NCI-H146 (cell line): Measurements from ENCODE around the gene NT5C2.
A peak's percentile ranks its signal among the peaks of the same experiment; 100 is the strongest.

Experiments
- DNase-seq: peaks from one replicate; lab custom pipeline; 2025; lab: John Stamatoyannopoulos, UW

Gene NT5C2

DNA sequence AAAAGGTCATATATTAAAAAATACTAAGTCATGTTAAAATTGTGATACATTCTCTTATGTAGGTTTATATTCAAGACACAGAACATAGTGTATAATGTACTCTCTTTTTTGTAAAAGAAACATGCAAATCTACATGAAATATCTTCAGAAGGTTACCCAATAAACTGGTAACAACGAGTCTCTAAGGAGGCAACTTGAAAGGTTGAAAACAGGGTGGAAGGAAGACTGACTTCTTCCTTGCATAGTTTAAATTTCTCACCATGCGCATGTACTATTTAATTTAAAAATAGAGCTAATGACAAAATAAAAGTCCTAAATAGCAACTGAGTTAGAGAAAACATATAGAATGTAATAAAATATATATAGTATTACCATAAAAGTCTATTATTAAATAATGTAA lies 132.5 kb downstream of the NT5C2 start:
- DNase-seq, result no peak

- no peak for DNase-seq
Measured at GRCh38 chr10:103058034-103058433, 135.0 kb downstream of the NT5C2 start.

GRCh38 chr10:103055105-103055504 lies 138.0 kb downstream of the NT5C2 start:
- no peak for DNase-seq

DNA sequence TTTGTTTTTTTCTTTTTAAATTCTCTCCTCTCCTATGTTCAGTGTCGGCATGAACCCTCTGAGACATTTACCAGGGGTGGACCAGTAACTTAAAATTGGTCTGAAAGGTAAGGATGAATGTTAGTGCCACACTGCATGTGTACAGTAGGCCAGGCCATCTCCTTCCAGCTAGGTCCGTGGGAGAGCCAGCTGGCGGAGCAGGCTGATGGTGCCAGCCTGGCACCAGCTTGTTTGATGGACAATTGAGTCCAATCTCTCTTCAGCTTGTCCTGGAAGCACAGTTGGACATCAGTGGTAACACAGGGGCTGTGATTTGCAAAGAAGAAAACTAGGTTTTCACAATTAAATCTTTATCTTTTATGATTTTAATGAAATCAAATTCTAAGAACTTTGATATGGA lies 138.5 kb downstream of the NT5C2 start:
- DNase-seq, result no peak

DNA sequence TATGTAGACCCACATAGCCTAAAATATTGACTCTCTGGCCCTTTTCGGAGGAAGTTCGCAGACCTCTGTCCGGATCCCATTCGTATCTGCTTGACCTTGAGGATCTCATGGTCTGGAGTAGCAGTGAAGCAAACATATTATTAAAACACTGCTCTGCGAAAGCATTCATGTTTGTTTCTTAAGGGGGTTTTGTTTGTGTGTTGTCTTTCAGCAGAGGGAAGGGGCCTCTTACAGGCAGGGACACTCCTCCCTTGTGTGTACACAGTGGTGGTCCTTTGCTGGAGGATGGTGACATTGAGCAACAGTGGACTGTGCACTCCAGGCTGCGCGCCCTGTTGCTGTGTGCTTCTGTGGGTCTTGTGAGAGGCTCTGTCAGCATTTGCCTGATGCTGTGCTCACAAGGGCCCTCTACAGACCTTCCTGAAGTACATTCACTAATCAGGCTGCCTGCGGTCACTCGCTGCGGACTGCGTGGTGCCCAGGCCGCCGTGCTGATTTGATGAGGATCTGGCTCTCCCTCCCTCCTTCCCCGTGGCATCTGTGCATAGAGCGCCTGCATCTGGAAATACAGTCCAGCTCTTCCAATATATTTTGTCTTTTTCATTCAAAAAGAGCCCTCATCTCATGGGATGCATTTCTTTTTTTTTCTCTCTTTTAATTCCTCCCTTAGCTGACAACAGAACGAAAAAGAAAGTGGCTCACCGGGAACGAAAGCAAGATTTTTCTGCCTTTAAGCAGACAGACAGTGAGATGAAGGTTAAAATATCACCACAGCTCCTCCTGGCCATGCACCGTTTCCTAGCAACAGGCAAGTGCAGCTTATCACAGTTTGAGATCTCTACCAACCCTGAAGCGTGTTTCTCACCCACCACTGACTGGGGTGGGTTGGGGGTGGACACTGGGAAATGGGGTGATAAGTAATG lies 139.2 kb downstream of the NT5C2 start:
- DNase-seq, result peak; percentile 63

DNA sequence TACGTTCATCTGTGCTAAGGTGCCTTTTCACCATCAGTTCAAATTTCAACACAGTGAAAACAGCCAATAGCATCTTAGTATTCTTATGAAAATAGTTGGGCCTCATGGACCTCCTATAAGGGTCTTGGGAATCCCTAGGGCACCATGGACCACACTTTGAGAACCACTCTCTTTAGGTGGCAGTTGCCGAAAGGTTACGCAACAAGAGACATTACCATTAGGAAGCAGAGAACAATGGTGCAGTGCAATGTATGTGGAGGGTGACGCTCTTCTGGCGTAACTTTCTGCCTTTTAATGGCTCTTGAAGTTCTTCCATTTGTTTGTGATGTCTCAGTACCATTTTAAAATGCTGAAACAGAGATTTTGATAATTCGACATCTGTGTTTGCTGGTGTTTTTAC lies 143.8 kb downstream of the NT5C2 start:
- DNase-seq, result no peak

- no peak for DNase-seq
Measured at GRCh38 chr10:103047381-103047780, 145.7 kb downstream of the NT5C2 start.

- DNase-seq, result no peak
Measured at GRCh38 chr10:103045961-103046360, 147.1 kb downstream of the NT5C2 start.

DNA sequence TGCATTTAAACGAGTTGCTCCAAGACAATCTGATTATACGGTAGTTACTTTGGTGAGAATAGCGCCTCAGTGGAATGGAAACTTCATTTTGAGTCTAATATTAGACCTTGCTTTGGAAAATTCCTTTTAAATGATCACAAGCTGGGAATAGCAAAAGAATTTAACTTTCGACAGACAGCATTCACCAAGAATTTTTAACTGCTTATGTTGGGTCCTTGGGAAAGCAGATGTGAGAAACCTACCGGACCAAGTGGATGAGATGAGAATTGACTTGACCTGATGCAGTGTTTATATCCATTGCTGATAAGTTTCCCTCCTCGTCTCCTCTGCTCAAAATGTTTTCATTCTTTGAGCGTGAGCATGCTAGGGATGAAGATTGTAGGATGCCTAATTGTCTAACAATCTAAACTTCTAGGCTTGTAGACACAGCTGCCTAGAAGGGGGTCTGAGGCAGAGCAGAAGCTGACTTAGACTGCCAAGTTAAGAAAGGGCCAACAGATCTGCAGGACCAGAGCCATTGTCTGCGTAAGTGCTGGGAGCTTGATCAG lies 148.1 kb downstream of the NT5C2 start:
- DNase-seq, result no peak

GRCh38 chr10:103042908-103043307 lies 150.2 kb downstream of the NT5C2 start:
- DNase-seq, result no peak

- DNase-seq, result no peak
Measured at GRCh38 chr10:103042129-103042528, 150.9 kb downstream of the NT5C2 start.

DNA sequence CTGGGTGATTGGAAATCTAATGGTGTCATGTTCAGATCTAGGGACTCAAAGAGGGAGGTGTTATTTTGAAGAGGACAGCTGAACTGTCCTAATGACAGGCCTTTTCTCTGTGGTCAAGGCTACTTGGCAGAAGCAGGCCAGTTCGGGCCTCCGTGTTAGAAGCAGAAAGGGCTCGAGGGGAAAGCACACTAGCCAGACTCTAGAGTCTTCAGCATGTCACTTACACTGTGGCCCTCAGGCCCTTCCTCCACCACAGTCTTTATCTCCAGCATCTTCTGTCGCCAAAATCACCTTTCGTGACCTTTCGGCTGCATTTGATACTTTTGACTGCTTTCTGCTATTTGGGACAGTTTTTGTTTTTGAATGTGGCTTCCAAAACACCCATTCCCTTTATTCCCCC lies 151.7 kb downstream of the NT5C2 start:
- no peak for DNase-seq

DNA sequence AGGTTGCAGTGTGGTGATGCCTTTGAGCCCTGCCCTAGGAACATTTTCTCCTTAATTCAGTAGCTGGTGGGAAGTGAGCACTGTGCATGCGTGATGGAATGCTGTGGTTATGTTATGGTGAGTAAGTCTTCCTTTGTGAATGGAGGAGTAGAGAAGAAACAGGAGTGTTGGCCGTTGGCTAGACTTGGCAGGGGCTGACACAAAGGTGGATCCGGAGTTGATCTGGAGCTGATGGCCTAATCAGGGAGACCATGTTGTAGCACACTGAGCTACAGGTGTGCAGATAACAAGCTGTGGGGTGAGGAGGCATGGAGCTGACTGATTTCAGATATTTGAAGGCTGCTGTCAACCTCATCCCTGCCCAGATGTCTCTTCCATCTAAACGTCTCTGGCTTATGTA lies 152.7 kb downstream of the NT5C2 start:
- DNase-seq, result no peak

DNA sequence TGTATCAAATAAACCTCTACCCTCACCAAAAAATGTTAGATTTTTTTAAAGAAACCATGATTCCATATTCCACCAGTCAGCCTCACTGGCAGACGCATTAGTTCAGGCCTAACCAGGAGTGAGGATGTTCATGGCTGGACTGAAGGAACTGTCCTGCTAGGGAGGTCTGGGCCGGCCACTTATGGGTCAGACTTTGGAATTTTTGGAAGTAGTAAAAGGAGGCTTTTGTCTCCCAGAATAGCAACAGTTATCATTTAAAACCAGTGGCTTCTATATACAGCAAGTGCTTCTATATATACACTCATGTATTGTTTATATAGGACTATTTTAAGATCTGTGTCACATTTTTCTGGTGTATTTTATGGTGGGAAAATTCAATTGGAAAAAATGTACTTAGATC lies 154.5 kb downstream of the NT5C2 start:
- DNase-seq, result no peak
